Lower lobe of right lung (tissue), 2 donors: ENCODE measurements around the gene MRPS22. TPM values are rescaled to one million over a fixed set of nuclear protein-coding genes. Genes with fewer than 3 reads are reported as not detected.

Source experiments
- ATAC-seq, 2 donors: fragments of 200-7000 bp; cut with Tn5 transposase; one replicate each; pipeline ENCODE4 v1.9.1; 2020 to 2022; ENCODE audit warnings: mild to moderate bottlenecking in 2 of 2, moderate library complexity in 2 of 2
- DNase-seq: peaks from one replicate; pipeline ENCODE4 v3.0.0-alpha.2; 2020
- H3K27ac ChIP-seq: fragments of 200-600 bp; one replicate; pipeline ENCODE4 v1.8.0; 2022
- H3K27me3 ChIP-seq: fragments of 200-600 bp; one replicate; pipeline ENCODE4 v1.8.0; 2022; ENCODE audit warnings: low read depth
- H3K36me3 ChIP-seq: fragments of 200-600 bp; one replicate; pipeline ENCODE4 v1.8.0; 2022; ENCODE audit warnings: mild to moderate bottlenecking
- H3K4me1 ChIP-seq: fragments of 200-600 bp; one replicate; pipeline ENCODE4 v1.8.0; 2022
- H3K4me3 ChIP-seq: fragments of 200-600 bp; one replicate; pipeline ENCODE4 v1.8.0; 2022; ENCODE audit warnings: mild to moderate bottlenecking
- H3K9me3 ChIP-seq: fragments of 200-600 bp; one replicate; pipeline ENCODE4 v1.8.0; 2022
- CTCF ChIP-seq: fragments of 200-600 bp; IDR thresholded peaks from one replicate; pipeline ENCODE4 v1.8.0; 2022; ENCODE audit warnings: antibody characterized with exemption, mild to moderate bottlenecking
- intact Hi-C: fragments of 100-400 bp; cut with DNase I; formaldehyde crosslinking; loops from one replicate; pipeline ENCODE4 v1.11.0; 2022
- total RNA-seq: library from RNA; stranded (reverse); fragmentation: NEBNext Ultra II Directional; extraction: Animal tissue kit (Norgen Biotek cat#: 25700); gene quantifications from one replicate; pipeline ENCODE4 v1.2.1, GENCODE V29; 2021
- donor health status: DM: no; HTN: yes; CAD: no; lungs with severe emphysema.

MRPS22 gene
- total RNA-seq, 1 donor from 2014 or later, result 35.6 TPM

GRCh38 chr3:139358841-139359562 lies 15.2 kb downstream of the MRPS22 start:
- no peak overlapping the region for H3K4me3 ChIP-seq
- no peaks in the 10 kb centered on the region for H3K27me3 ChIP-seq
- H3K4me1 ChIP-seq, result no peaks in the 10 kb centered on the region
- no peak overlapping the region for H3K27ac ChIP-seq
- intact Hi-C loops, result no loop called here
- no peak for ATAC-seq
- DNase-seq, result no peak
- no peaks in the 10 kb centered on the region for H3K9me3 ChIP-seq
- TF ChIP-seq CTCF, result no peak
- H3K36me3 ChIP-seq, result peaks cover 100% of the 10 kb centered on the region

DNA sequence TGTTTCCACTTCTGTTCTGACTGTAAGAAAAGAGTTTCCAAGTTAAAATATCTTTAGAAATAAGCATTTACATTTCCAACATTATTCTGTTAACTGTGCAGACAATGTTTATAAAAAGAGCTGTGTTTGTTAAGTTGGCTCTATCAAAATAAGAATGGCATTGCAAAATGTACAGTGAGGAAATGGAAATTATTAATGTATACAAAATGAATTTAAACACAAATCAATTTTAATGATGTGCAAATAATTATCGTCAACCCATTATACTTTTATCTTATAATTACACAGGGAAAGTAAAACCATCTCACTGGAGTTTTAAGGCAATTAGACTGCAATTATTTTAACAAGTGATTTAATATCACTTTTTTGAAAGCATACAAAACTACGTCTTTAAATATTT lies 17.5 kb downstream of the MRPS22 start:
- H3K9me3 ChIP-seq, result no peaks in the 10 kb centered on the region
- ATAC-seq, result no peak
- TF ChIP-seq CTCF, result no peak

GRCh38 chr3:139364549-139364948 lies 20.7 kb downstream of the MRPS22 start:
- no peak for TF ChIP-seq CTCF
- Histone ChIP-seq H3K27me3 (no peaks in the 10 kb centered on the region), H3K9me3 (no peaks in the 10 kb centered on the region), H3K36me3 (peaks cover 100% of the 10 kb centered on the region), H3K4me1 (no peaks in the 10 kb centered on the region), H3K27ac (no peak overlapping the region), H3K4me3 (no peak overlapping the region)
- intact Hi-C loops, result no loop called here
- ATAC-seq, result no peak
- DNase-seq, result no peak

More for the DNA sequence above, 17.5 kb downstream of the MRPS22 start:
- Histone ChIP-seq H3K36me3 (peaks cover 100% of the 10 kb centered on the region), H3K4me3 (no peak overlapping the region), H3K4me1 (no peaks in the 10 kb centered on the region), H3K27me3 (no peaks in the 10 kb centered on the region), H3K27ac (no peak overlapping the region)
- DNase-seq, result no peak
- intact Hi-C loops, result no loop called here

GRCh38 chr3:139374099-139374498 lies 30.3 kb downstream of the MRPS22 start:
- ATAC-seq (no peak), DNase-seq (no peak)
- intact Hi-C loops, result no loop called here
- H3K27me3 ChIP-seq, result no peaks in the 10 kb centered on the region
- H3K36me3 ChIP-seq, result peaks cover 100% of the 10 kb centered on the region
- no peaks in the 10 kb centered on the region for H3K9me3 ChIP-seq
- H3K27ac ChIP-seq, result no peak overlapping the region
- TF ChIP-seq CTCF, result no peak
- peaks cover 9% of the 10 kb centered on the region for H3K4me1 ChIP-seq
- H3K4me3 ChIP-seq, result no peak overlapping the region

DNA sequence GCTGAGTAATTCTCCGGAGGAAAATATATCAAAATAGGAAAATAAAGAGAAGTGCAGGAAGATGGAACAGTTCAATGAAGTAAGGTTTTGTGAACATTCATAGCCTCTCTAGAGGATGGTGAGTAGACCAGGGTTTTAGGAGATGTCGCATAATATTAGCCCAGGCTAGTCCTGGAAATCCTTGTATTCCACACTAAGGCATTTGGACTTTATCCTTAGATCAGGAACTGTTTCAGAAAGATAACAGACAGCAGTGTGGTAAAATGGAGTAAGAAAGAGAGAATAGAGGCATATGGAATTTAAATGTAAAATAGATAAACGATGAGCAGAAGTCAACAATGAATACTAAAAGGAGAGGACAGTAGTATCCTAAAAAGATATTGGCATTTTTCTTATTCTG lies 33.6 kb downstream of the MRPS22 start:
- no peak for DNase-seq
- no peak overlapping the region for H3K4me3 ChIP-seq
- no peak for ATAC-seq
- peaks cover 100% of the 10 kb centered on the region for H3K36me3 ChIP-seq
- H3K27ac ChIP-seq, result no peak overlapping the region
- H3K27me3 ChIP-seq, result no peaks in the 10 kb centered on the region
- H3K9me3 ChIP-seq, result no peaks in the 10 kb centered on the region
- no peak for TF ChIP-seq CTCF
- peaks cover 11% of the 10 kb centered on the region for H3K4me1 ChIP-seq
- intact Hi-C loops, result no loop called here
